OCI-LY7 (cell line): ENCODE data around the gene AKAP13.
"Not testable (repeated sequence)": the region's sequence is repeated elsewhere in the genome, so short reads cannot be mapped to it uniquely, and the experiment has no call there.

ENCODE experiments used
- CTCF ChIP-seq: fragments of 200-600 bp; sonication (generic); conservative IDR thresholded peaks from 2 replicates; pipeline ENCODE4 v1.5.1; 2014; ENCODE audit warnings: mild to moderate bottlenecking, antibody characterized with exemption, low read length, moderate library complexity, mixed read lengths
- EZH2phosphoT487 ChIP-seq: fragments of 200-600 bp; sonication (generic); IDR thresholded peaks from 2 replicates; pipeline ENCODE4 v1.6.1; 2018; ENCODE audit warnings: low read depth, borderline replicate concordance, mild to moderate bottlenecking, mixed run types, antibody characterized with exemption, low read length, moderate library complexity, mixed read lengths

DNA sequence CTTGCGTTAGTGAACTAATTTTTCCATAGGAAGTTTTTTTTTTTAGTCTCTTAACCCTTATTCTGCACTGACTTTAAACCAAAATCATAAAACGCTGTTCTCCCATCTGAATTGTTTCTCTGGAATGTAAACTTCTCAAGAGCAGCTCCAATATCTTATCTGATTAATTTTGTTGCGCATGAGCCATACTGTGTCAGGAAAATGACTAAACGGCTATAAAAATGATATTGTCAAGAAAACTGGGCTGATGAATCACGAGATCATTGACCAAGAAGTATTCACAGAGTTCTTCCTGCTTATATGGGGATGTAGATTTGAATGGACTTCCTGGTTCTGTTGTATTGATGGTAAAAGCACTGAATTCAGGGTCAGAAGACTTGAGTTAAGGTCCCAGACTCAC lies 37.0 kb upstream of the AKAP13 start:
- TF ChIP-seq CTCF, EZH2phosphoT487: not testable (repeated sequence)
